Astrocyte of the spinal cord (primary cell): ENCODE measurements around the gene RAB5B.
A peak's percentile ranks its signal among the peaks of the same experiment; 100 is the strongest.

Experiments
- DNase-seq: peaks from one replicate; pipeline ENCODE4 v3.0.0; 2011; ENCODE audit warnings: low read depth, low spot score
- H3K4me3 ChIP-seq: 2 replicates; pipeline ENCODE4 v1.5.1; 2011; ENCODE audit warnings: low read depth, mild to moderate bottlenecking, low read length, moderate library complexity
- in situ Hi-C: cut with HindIII; loops from 2 replicates; pipeline ENCODE4 v1.10.0; 2017; ENCODE audit warnings: low sequenced_read_pairs
- TF ChIP-seq, protein P1 (sequence below): IDR thresholded peaks from 2 replicates; pipeline ENCODE4 v1.5.1; 2012; ENCODE audit warnings: low read depth, mild to moderate bottlenecking, low read length, inconsistent platforms

The RAB5B gene

GRCh38 chr12:55933799-55934742 is 39.8 kb upstream of the RAB5B start:
- in situ Hi-C loops = no loop called here
- no peak overlapping the region for H3K4me3 ChIP-seq
- TF ChIP-seq, protein P1, sequence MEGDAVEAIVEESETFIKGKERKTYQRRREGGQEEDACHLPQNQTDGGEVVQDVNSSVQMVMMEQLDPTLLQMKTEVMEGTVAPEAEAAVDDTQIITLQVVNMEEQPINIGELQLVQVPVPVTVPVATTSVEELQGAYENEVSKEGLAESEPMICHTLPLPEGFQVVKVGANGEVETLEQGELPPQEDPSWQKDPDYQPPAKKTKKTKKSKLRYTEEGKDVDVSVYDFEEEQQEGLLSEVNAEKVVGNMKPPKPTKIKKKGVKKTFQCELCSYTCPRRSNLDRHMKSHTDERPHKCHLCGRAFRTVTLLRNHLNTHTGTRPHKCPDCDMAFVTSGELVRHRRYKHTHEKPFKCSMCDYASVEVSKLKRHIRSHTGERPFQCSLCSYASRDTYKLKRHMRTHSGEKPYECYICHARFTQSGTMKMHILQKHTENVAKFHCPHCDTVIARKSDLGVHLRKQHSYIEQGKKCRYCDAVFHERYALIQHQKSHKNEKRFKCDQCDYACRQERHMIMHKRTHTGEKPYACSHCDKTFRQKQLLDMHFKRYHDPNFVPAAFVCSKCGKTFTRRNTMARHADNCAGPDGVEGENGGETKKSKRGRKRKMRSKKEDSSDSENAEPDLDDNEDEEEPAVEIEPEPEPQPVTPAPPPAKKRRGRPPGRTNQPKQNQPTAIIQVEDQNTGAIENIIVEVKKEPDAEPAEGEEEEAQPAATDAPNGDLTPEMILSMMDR = no peak
- no peak for DNase-seq

DNA sequence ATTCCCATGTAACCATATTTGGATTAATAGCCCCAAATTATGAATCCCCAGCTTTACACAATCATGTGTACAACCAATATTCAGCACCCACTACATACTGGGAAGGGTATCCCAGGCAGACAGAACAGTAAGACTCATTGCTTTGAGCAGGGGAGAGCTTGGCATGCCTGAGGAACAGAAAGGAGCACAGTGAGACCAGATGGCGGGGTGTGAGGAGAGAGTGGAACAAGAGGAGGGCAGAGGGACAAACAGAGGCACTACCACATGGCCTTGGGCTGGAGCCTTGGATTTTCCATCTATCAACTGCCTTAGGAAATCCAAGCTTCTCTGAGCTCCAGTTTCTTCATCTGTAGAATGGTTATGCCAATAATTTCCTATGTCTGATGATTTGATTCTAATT is 39.1 kb upstream of the RAB5B start:
- DNase-seq = no peak
- no peak overlapping the region for H3K4me3 ChIP-seq
- TF ChIP-seq, protein P1 = no peak
- in situ Hi-C loops = no loop called here

DNA sequence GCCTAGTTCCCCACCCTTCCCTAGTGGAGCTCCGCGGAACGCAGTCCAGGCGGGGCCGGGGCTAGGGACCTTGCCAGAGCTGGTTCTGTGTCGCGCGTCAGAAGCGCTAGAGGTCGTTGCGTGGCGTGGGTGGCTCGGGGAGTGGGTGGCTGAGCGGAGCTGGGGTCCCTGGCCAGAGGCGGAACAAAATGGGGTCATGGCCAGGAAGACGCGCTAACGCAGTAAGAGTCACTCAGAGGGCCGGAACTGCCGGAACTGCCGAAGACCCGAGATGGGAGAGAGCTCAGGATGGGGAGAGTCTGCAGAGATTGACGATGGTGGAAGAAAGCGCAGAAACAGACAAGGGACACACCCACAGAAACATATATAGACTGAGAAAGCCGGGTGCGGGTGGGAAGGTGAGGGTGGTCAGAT is 38.1 kb upstream of the RAB5B start:
- H3K4me3 ChIP-seq = peak overlapping the region; percentile 7
- DNase-seq = no peak
- in situ Hi-C loops = no loop called here
- TF ChIP-seq, protein P1 = no peak

DNA sequence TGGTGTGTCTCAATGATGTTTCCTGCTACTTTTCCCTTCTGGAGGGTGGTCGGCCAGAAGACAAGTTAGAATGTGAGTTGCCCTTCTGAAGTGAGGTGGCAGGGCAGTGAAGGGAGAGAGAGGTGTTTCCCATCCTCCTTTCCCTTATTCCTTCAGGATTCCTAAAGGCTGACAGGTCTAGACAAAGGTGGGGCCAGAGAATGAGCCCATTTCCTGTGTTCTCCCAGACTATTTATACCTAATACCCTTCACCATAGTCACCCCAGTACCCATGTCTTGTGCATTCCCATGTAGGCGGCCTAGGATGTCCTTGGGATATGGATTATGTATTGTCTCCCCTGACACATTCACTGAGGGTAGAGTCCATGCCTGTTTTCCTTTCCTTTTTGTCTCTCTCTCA is 35.9 kb upstream of the RAB5B start:
- in situ Hi-C loops = no loop called here
- H3K4me3 ChIP-seq = no peak overlapping the region
- TF ChIP-seq, protein P1 = no peak
- no peak for DNase-seq

DNA sequence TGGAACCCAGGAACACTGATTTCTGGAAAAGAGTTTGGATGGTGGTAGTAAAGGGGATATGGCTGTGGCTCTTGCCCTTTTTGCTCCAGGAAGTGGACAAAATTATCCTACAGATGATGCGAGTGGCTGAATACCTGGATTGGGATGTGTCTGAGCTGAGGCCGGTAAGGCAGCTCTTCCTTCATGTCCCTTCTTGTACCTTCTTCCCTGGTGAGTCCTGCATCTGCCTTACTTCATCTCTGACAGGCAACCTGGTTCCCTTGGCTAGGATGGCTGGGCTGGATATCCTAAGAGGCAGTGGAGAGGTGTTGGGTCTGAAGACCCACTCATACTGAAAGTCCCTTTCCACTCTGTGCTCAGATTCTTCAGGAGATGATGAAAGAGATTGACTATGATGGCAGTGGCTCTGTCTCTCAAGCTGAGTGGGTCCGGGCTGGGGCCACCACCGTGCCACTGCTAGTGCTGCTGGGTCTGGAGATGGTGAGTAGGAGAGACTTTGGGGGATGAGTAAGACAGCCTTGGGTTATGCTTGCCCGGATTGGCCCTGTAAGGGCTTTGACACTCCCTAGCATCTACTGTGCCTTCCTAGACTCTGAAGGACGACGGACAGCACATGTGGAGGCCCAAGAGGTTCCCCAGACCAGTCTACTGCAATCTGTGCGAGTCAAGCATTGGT is 34.9 kb upstream of the RAB5B start:
- no peak overlapping the region for H3K4me3 ChIP-seq
- TF ChIP-seq, protein P1 = no peak
- in situ Hi-C loops = no loop called here
- DNase-seq = no peak

- DNase-seq = peak; percentile 81
- TF ChIP-seq, protein P1 = peak; percentile 97
- in situ Hi-C loops = no loop called here
- no peak overlapping the region for H3K4me3 ChIP-seq
Measured at GRCh38 chr12:55940065-55940732, 33.7 kb upstream of the RAB5B start.
